Sigmoid colon (tissue), 4 donors: ENCODE data around the gene PPP2R2B.

Experiments
- CTCF ChIP-seq, 4 experiments: fragments of 450-650 bp in 3 of 4; fragments of 200-600 bp in 1 of 4; IDR thresholded peaks; one replicate each; pipeline ENCODE4 v1.5.1; 2016 to 2019; ENCODE audit warnings: antibody characterized with exemption in 4 of 4, mild to moderate bottlenecking in 3 of 4, moderate library complexity in 2 of 4
- POLR2A ChIP-seq, 2 donors: fragments of 450-650 bp; IDR thresholded peaks; one replicate each; pipeline ENCODE4 v1.6.1; 2016; ENCODE audit warnings: antibody characterized with exemption in 2 of 2, mild to moderate bottlenecking in 2 of 2, moderate library complexity in 2 of 2
- POLR2AphosphoS5 ChIP-seq, 4 donors: sonication (generic); formaldehyde crosslinking; IDR thresholded peaks; one replicate each; pipeline ENCODE4 v1.6.1; 2017; ENCODE audit warnings: antibody characterized with exemption in 4 of 4

- no peak for TF ChIP-seq CTCF (IDR thresholded peaks at IDR 0.05)
- TF ChIP-seq POLR2A (IDR thresholded peaks at IDR 0.05) = no peak
- no peak for TF ChIP-seq POLR2AphosphoS5 (IDR thresholded peaks at IDR 0.05)
Measured at GRCh38 chr5:146751781-146752401, 126.7 kb downstream of the PPP2R2B start.
